Esophagus muscularis mucosa (tissue), 4 donors: Measurements from ENCODE around the gene EGR4. TPM values are rescaled to one million over a fixed set of nuclear protein-coding genes. Genes with fewer than 3 reads are reported as not detected.

Experiments used
- DNase-seq: peaks from one replicate; pipeline ENCODE4 v3.0.0-alpha.2; 2017; ENCODE audit errors: extremely low spot score
- H3K27ac ChIP-seq, 4 donors: fragments of 200-600 bp; sonication (generic); replicated peaks in 1 of 4; 1 replicate in 3 of 4; 2 replicates in 1 of 4; pipeline ENCODE4 v1.5.1; 2016 to 2019; ENCODE audit warnings: mild to moderate bottlenecking in 1 of 4
- H3K27me3 ChIP-seq, 4 donors: fragments of 200-600 bp; sonication (generic); one replicate each; pipeline versions ENCODE4 v1.5.1 to v1.6.0; 2016 to 2019
- H3K36me3 ChIP-seq, 4 donors: fragments of 200-600 bp; sonication (generic); one replicate each; pipeline ENCODE4 v1.5.1; 2016 to 2019
- H3K4me1 ChIP-seq, 4 donors: fragments of 200-600 bp; sonication (generic); one replicate each; pipeline ENCODE4 v1.5.1; 2016 to 2019
- H3K4me3 ChIP-seq, 4 donors: fragments of 200-600 bp; sonication (generic); 1 replicate in 2 of 4; 2 replicates in 2 of 4; pipeline ENCODE4 v1.5.1; 2016 to 2019; ENCODE audit warnings: mild to moderate bottlenecking in 4 of 4, moderate library complexity in 1 of 4
- H3K9me3 ChIP-seq, 4 donors: fragments of 200-600 bp; sonication (generic); 1 replicate in 3 of 4; 2 replicates in 1 of 4; pipeline ENCODE4 v1.5.1; 2016 to 2019
- EP300 ChIP-seq: sonication (generic); formaldehyde crosslinking; IDR thresholded peaks from one replicate; pipeline ENCODE4 v1.6.1; 2017; ENCODE audit warnings: antibody characterized with exemption
- POLR2A ChIP-seq: fragments of 450-650 bp; IDR thresholded peaks from one replicate; pipeline ENCODE4 v1.6.1; 2017; ENCODE audit warnings: antibody characterized with exemption, moderate library complexity, mild to moderate bottlenecking, low read depth
- POLR2AphosphoS5 ChIP-seq, 2 donors: sonication (generic); formaldehyde crosslinking; IDR thresholded peaks; one replicate each; pipeline ENCODE4 v1.6.1; 2017; ENCODE audit warnings: antibody characterized with exemption in 2 of 2
- WGBS: methylation state at CpG from one replicate; pipeline ENCODE4 v1.1.5; 2018; 5-methylcytosine and 5-hydroxymethylcytosine counted together
- intact Hi-C: fragments of 100-400 bp; cut with DNase I; formaldehyde crosslinking; loops from one replicate; pipeline ENCODE4 v1.15.1; 2023
- total RNA-seq, 4 donors: library from RNA; depleted of rRNA; stranded (reverse); fragments of >200 nt; gene quantifications; one replicate each; pipeline versions ENCODE4 v1.1.0 to v1.2.1, GENCODE V29; 2016
- TF ChIP-seq, protein P1 (sequence below), 3 experiments: fragments of 200-600 bp in 2 of 3; fragments of 450-650 bp in 1 of 3; sonication (generic) in 2 of 3; IDR thresholded peaks; one replicate each; pipeline ENCODE4 v1.5.1; 2017 to 2019; ENCODE audit warnings: antibody characterized with exemption in 3 of 3, mild to moderate bottlenecking in 2 of 3, moderate library complexity in 1 of 3

Gene EGR4
- total RNA-seq, 4 donors from 2014 or later: 0.17 TPM; not detected in 3

DNA sequence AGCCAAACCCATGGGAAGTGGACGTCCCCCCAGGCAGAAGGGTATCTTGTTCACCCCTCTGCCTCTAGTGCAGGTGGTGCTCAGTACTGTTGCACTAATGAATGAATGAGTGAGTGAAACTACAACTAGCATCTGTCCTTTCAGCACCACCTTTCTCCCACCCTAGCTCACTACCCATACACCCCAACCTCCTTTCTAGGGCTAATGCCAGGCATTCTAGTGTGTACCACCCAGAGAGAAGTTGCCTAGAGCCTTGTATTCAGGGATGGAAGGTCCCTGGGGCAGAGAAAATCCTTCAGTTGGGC lies 36.8 kb downstream of the EGR4 start:
- Histone ChIP-seq H3K9me3 (no peaks in the 10 kb centered on the region), H3K36me3 (peaks cover 18 to 43% (median 39%) of the 10 kb centered on the region in 4 donors), H3K27me3 (no peaks in the 10 kb centered on the region), H3K27ac (no peak overlapping the region), H3K4me3 (no peak overlapping the region), H3K4me1 (peaks cover 0 to 2% (median 0%) of the 10 kb centered on the region in 4 donors)
- TF ChIP-seq EP300 (no peak), POLR2A (no peak), POLR2AphosphoS5 (IDR thresholded peaks at IDR 0.05) (no peak)
- TF ChIP-seq, protein P1, sequence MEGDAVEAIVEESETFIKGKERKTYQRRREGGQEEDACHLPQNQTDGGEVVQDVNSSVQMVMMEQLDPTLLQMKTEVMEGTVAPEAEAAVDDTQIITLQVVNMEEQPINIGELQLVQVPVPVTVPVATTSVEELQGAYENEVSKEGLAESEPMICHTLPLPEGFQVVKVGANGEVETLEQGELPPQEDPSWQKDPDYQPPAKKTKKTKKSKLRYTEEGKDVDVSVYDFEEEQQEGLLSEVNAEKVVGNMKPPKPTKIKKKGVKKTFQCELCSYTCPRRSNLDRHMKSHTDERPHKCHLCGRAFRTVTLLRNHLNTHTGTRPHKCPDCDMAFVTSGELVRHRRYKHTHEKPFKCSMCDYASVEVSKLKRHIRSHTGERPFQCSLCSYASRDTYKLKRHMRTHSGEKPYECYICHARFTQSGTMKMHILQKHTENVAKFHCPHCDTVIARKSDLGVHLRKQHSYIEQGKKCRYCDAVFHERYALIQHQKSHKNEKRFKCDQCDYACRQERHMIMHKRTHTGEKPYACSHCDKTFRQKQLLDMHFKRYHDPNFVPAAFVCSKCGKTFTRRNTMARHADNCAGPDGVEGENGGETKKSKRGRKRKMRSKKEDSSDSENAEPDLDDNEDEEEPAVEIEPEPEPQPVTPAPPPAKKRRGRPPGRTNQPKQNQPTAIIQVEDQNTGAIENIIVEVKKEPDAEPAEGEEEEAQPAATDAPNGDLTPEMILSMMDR (IDR thresholded peaks at IDR 0.05): no peak
- no CpG with 5 or more reads among the region's 1 CpG for WGBS
- no peak for DNase-seq
- intact Hi-C loops: no loop called here

- 72% methylated on average over 5 of the region's 5 CpGs for WGBS
- Histone ChIP-seq H3K36me3 (peaks cover 23 to 48% (median 44%) of the 10 kb centered on the region in 4 donors), H3K4me1 (peaks cover 0 to 2% (median 0%) of the 10 kb centered on the region in 4 donors), H3K4me3 (no peak overlapping the region), H3K27me3 (no peaks in the 10 kb centered on the region), H3K27ac (no peak overlapping the region), H3K9me3 (no peaks in the 10 kb centered on the region)
- intact Hi-C loops: no loop called here
- TF ChIP-seq POLR2AphosphoS5 (IDR thresholded peaks at IDR 0.05) (no peak), EP300 (no peak), POLR2A (no peak)
- TF ChIP-seq, protein P1 (IDR thresholded peaks at IDR 0.05): no peak
- DNase-seq: no peak
Measured at GRCh38 chr2:73255907-73256617, 37.3 kb downstream of the EGR4 start.

DNA sequence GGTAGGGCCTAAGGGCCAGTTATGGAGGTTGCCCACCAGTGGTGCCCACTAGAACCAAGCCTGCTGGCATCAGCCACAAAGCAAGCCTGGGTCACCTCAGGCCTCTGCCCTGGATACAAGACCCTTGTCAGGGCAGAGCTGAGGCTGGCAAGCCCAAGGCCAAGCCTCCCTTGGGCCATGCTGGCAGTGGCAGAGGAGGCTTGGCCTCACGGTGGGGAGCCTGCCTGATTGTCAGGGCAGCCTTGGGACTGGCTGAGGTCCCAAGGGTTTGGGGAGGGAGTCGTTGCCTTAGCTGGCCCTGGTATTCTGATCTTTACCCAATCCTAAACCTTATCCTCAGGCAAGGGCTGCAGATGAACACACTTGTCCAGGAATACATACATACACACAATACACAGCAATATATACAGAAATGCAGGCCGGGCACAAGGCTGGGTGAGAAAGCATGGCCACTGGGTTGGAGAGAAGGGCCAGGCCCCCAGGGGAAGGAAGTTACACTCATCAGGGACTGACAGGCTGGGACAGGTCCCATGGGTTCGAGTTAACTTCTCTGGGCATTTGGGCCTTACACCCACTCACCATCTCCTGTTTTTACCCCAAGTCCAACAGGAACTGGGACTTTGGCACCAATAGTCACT lies 38.2 kb downstream of the EGR4 start:
- no peak overlapping the region for H3K4me3 ChIP-seq
- no peaks in the 10 kb centered on the region for H3K9me3 ChIP-seq
- H3K4me1 ChIP-seq: peaks cover 0 to under 1% (median 0%) of the 10 kb centered on the region in 4 donors
- no peak for DNase-seq
- no peak overlapping the region for H3K27ac ChIP-seq
- 56% methylated on average over 3 of the region's 4 CpGs for WGBS
- TF ChIP-seq POLR2AphosphoS5 (IDR thresholded peaks at IDR 0.05): no peak
- no peak for TF ChIP-seq POLR2A
- TF ChIP-seq, protein P1 (IDR thresholded peaks at IDR 0.05): no peak
- TF ChIP-seq EP300: no peak
- H3K27me3 ChIP-seq: no peaks in the 10 kb centered on the region
- intact Hi-C loops: no loop called here
- H3K36me3 ChIP-seq: peaks cover 33 to 58% (median 53%) of the 10 kb centered on the region in 4 donors

- H3K4me3 ChIP-seq: no peak overlapping the region
- no peaks in the 10 kb centered on the region for H3K4me1 ChIP-seq
- 92% methylated on average over 7 of the region's 7 CpGs for WGBS
- peaks cover 39 to 64% (median 60%) of the 10 kb centered on the region in 4 donors for H3K36me3 ChIP-seq
- TF ChIP-seq POLR2A: no peak
- no peak for TF ChIP-seq POLR2AphosphoS5 (IDR thresholded peaks at IDR 0.05)
- no peak for TF ChIP-seq EP300
- TF ChIP-seq, protein P1 (IDR thresholded peaks at IDR 0.05): no peak
- H3K27me3 ChIP-seq: no peaks in the 10 kb centered on the region
- intact Hi-C loops: no loop called here
- DNase-seq: no peak
- H3K27ac ChIP-seq: no peak overlapping the region
- no peaks in the 10 kb centered on the region for H3K9me3 ChIP-seq
Measured at GRCh38 chr2:73254343-73255006, 38.9 kb downstream of the EGR4 start.
